GM23338 (cell line): ENCODE results near the gene DPYSL3. TPM values are rescaled to one million over a fixed set of nuclear protein-coding genes. Genes with fewer than 3 reads are reported as not detected.

ENCODE experiments used
- ATAC-seq: fragments of 200-7000 bp; cut with Tn5 transposase; 3 replicates; pipeline ENCODE4 v1.9.1; 2020
- DNase-seq: peaks from one replicate; pipeline ENCODE4 v3.0.0-alpha.2; 2015; ENCODE audit warnings: low spot score
- H2AFZ ChIP-seq: fragments of 200-600 bp; sonication (generic); 2 replicates; pipeline ENCODE4 v1.8.0; 2016; ENCODE audit warnings: antibody characterized with exemption, mild to moderate bottlenecking, moderate library complexity
- H3F3A ChIP-seq: fragments of 200-600 bp; sonication (generic); replicated peaks from 2 replicates; pipeline ENCODE4 v1.8.0; 2017; ENCODE audit warnings: antibody characterized with exemption, mixed run types, low read depth
- H3K27ac ChIP-seq: fragments of 200-600 bp; sonication (generic); 2 replicates; pipeline ENCODE4 v1.6.1; 2016; ENCODE audit warnings: low read depth
- H3K27me3 ChIP-seq: fragments of 200-600 bp; sonication (generic); 2 replicates; pipeline ENCODE4 v1.8.0; 2016; ENCODE audit warnings: mild to moderate bottlenecking, mixed run types, moderate library complexity; ENCODE audit not compliant: insufficient read depth
- H3K36me3 ChIP-seq: fragments of 200-600 bp; sonication (generic); 2 replicates; pipeline ENCODE4 v1.8.0; 2016; ENCODE audit warnings: mild to moderate bottlenecking; ENCODE audit not compliant: insufficient read depth
- H3K4me1 ChIP-seq: fragments of 200-600 bp; sonication (generic); 2 replicates; pipeline ENCODE4 v1.8.0; 2016; ENCODE audit warnings: mild to moderate bottlenecking, moderate library complexity; ENCODE audit not compliant: insufficient read depth
- H3K4me2 ChIP-seq: fragments of 200-600 bp; sonication (generic); 2 replicates; pipeline ENCODE4 v1.7.1; 2017; ENCODE audit warnings: mixed run types
- H3K4me3 ChIP-seq: fragments of 200-600 bp; sonication (generic); 2 replicates; pipeline ENCODE4 v1.6.1; 2016; ENCODE audit warnings: mixed run types
- H3K79me2 ChIP-seq: fragments of 200-600 bp; sonication (generic); replicated peaks from 2 replicates; pipeline ENCODE4 v1.8.0; 2017; ENCODE audit warnings: mild to moderate bottlenecking; ENCODE audit not compliant: insufficient read depth
- H3K9me2 ChIP-seq: fragments of 200-600 bp; sonication (generic); 2 replicates; pipeline ENCODE4 v1.8.0; 2017; ENCODE audit not compliant: insufficient read depth
- H4K20me1 ChIP-seq: fragments of 200-600 bp; sonication (generic); replicated peaks from 2 replicates; pipeline ENCODE4 v1.8.0; 2017; ENCODE audit warnings: mild to moderate bottlenecking; ENCODE audit not compliant: insufficient read depth
- H3K27ac Mint-ChIP-seq: 2 replicates; pipeline ENCODE4 v1.8.0; 2020; ENCODE audit warnings: inconsistent platforms, mild to moderate bottlenecking, moderate library complexity, mixed read lengths
- H3K27me3 Mint-ChIP-seq: 3 replicates; pipeline ENCODE4 v1.8.0; 2022; ENCODE audit warnings: low read depth, mild to moderate bottlenecking, moderate library complexity, mixed read lengths, inconsistent platforms; ENCODE audit not compliant: insufficient read depth, poor library complexity
- H3K36me3 Mint-ChIP-seq: 3 replicates; pipeline ENCODE4 v1.8.0; 2021; ENCODE audit warnings: low read depth, mild to moderate bottlenecking, inconsistent platforms, moderate library complexity, mixed read lengths
- H3K4me1 Mint-ChIP-seq: 3 replicates; pipeline ENCODE4 v1.8.0; 2020; ENCODE audit warnings: mild to moderate bottlenecking, inconsistent platforms, mixed read lengths
- H3K4me3 Mint-ChIP-seq: 3 replicates; pipeline ENCODE4 v1.8.0; 2021; ENCODE audit warnings: moderate library complexity, mild to moderate bottlenecking, inconsistent platforms, mixed read lengths
- H3K9me3 Mint-ChIP-seq: 3 replicates; pipeline ENCODE4 v1.8.0; 2020; ENCODE audit warnings: moderate library complexity, mild to moderate bottlenecking, inconsistent platforms, mixed read lengths
- CREB1 ChIP-seq: fragments of 250-450 bp; sonication (Bioruptor Pico); IDR thresholded peaks from 2 replicates; pipeline ENCODE4 v1.5.0; 2020; ENCODE audit warnings: low read depth, mild to moderate bottlenecking, moderate library complexity
- CTCF ChIP-seq, 2 experiments: fragments of 200-600 bp in 1 of 2; sonication (generic) in 1 of 2; conservative IDR thresholded peaks; 2 replicates each; pipeline versions ENCODE4 v1.5.1 to v1.6.1; 2016 to 2017; ENCODE audit warnings: antibody characterized with exemption in 2 of 2, low read depth in 2 of 2, mild to moderate bottlenecking in 2 of 2, moderate library complexity in 1 of 2
- ETS1 ChIP-seq: IDR thresholded peaks from 2 replicates; pipeline ENCODE4 v1.6.1; 2016; ENCODE audit warnings: antibody characterized with exemption
- EZH2 ChIP-seq: fragments of 200-600 bp; sonication (generic); IDR thresholded peaks from one replicate; pipeline ENCODE4 v1.8.0; 2017; ENCODE audit warnings: antibody characterized with exemption, mild to moderate bottlenecking, low read depth; ENCODE audit not compliant: unreplicated experiment
- EZH2phosphoT487 ChIP-seq: fragments of 200-600 bp; sonication (generic); IDR thresholded peaks from one replicate; pipeline ENCODE4 v1.8.1; 2018; ENCODE audit warnings: antibody characterized with exemption; ENCODE audit not compliant: unreplicated experiment
- JUNB ChIP-seq: IDR thresholded peaks from one replicate; pipeline ENCODE4 v1.6.1; 2016; ENCODE audit warnings: antibody characterized with exemption; ENCODE audit not compliant: unreplicated experiment
- NANOG ChIP-seq: IDR thresholded peaks from 2 replicates; pipeline ENCODE4 v1.6.1; 2016; ENCODE audit warnings: antibody characterized with exemption, borderline replicate concordance
- POLR2AphosphoS5 ChIP-seq: IDR thresholded peaks from 2 replicates; pipeline ENCODE4 v1.6.1; 2016; ENCODE audit warnings: antibody characterized with exemption, low read depth
- ZNF114 ChIP-seq: fragments of 250-450 bp; sonication (Bioruptor Pico); IDR thresholded peaks from 2 replicates; pipeline ENCODE4 v1.5.0; 2020; ENCODE audit warnings: mild to moderate bottlenecking, moderate library complexity
- ZNF462 ChIP-seq: fragments of 250-450 bp; sonication (Bioruptor Pico); IDR thresholded peaks from 2 replicates; pipeline ENCODE4 v1.5.0; 2020; ENCODE audit warnings: mild to moderate bottlenecking, moderate library complexity
- polyA plus RNA-seq: library from polyadenylated mRNA; unstranded; fragments of >200 nt; fragmentation: Nextera tagmentation; extraction: Ambion mirVana; gene quantifications from 2 replicates; pipeline ENCODE4 v1.2.1, GENCODE V29; 2016
- total RNA-seq: library from RNA; depleted of rRNA; stranded (reverse); fragments of >200 nt; shearing (Covaris generic); gene quantifications from 2 replicates; pipeline ENCODE4 v1.2.3, GENCODE V29; 2014

Gene DPYSL3
- total and polyA plus RNA-seq, 2 experiments from 2014 or later: 97.6 to 455 TPM

DNA sequence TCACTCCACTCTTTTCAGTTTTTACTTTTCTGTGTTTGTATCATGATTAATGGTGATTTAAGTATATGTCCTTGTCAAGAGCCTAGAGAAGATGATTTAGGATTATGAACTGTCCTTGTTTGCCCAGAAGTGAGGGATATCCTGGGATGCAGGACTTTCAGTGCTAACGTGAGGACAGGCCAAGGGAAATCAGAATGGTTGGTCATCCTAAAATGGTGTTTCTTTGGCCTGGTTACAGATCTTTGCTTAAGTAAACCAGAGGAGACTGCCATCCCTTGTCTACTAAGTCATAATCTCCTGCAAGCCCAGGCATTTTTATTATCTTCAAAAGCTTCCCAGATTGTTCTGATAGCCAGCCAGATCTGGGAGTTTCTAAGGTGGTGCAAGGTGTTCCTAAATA, 22.3 kb upstream of the DPYSL3 start (continued):
- TF ChIP-seq NANOG (no peak), ZNF462 (no peak)

DNA sequence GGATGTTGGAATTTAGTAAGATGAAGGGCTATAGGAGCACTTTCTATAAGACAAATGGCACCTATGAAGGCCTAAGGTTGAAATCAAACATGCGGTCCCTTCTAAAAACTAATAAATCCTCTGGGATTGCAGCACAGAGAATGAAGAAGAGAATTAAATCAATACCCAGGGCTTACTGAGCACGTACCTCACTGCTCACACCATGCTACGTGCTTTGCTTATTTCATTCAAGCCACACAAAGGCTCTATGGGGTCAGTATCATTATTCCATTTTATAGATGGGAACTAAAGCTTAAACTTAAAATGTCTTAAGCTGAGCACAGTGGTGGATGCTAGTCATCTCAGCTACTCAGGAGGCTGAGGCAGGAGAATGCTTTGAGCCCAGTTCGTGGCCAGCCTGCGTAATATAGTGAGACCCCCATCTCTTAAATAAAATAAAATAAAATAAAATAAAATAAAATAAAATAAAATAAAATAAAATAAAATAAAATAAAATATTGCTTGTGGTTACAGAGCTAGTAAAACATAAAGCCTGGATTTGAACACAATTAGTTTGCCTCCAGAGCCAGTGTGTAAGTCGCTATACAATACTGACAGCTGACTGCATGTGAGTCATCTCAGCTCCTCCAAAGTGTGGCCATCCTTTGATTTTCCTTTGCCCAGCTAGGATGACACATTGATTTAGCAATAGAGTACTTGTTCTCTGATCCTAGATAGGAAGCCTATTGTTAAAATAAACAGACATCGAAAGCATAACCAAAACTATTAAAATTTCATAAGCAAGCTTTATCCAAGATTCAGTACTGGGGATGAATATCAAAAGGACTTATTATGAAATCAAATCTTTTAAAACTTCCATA, 20.9 kb upstream of the DPYSL3 start:
- no peak overlapping the region for H2AFZ ChIP-seq
- DNase-seq (no peak), ATAC-seq (no peak)
- H3K4me2 ChIP-seq: no peak overlapping the region
- H3K36me3 ChIP-seq: no peaks in the 10 kb centered on the region
- H3K27me3 ChIP-seq: no peaks in the 10 kb centered on the region
- no peaks in the 10 kb centered on the region for H3K79me2 ChIP-seq
- Mint-ChIP-seq H3K4me3 (no peak overlapping the region), H3K36me3 (no peaks in the 10 kb centered on the region), H3K27me3 (no peaks in the 10 kb centered on the region), H3K27ac (no peak overlapping the region), H3K9me3 (no peaks in the 10 kb centered on the region), H3K4me1 (no peaks in the 10 kb centered on the region)
- no peaks in the 10 kb centered on the region for H3K4me1 ChIP-seq
- H3K27ac ChIP-seq: no peak overlapping the region
- no peak overlapping the region for H3K4me3 ChIP-seq
- no peaks in the 10 kb centered on the region for H3K9me2 ChIP-seq
- no peaks in the 10 kb centered on the region for H3F3A ChIP-seq
- no peak for TF ChIP-seq EZH2phosphoT487
- TF ChIP-seq POLR2AphosphoS5: no peak
- TF ChIP-seq ZNF114 (CRISPR knock-in tag): no peak
- TF ChIP-seq CTCF (conservative IDR thresholded peaks at IDR 0.05; ENCODE audit: low read depth in 2 of 2): no peak
- TF ChIP-seq ETS1: no peak
- no peak for TF ChIP-seq CREB1
- TF ChIP-seq JUNB: no peak
- TF ChIP-seq EZH2: no peak
- no peaks in the 10 kb centered on the region for H4K20me1 ChIP-seq
